ENCODE measurements around the gene GPHN.

GPHN gene

GRCh38 chr14:66918527-66918926 is 410.6 kb downstream of the GPHN start:
- Histone ChIP-seq H3F3A (ENCODE audit: insufficient read depth, low read length) (no peaks in the 10 kb centered on the region), H3K4me3 (ENCODE audit: low read depth, low read length, poor library complexity, severe bottlenecking) (no peak overlapping the region), H3K4me2 (ENCODE audit: low read length) (no peak overlapping the region), H3K9me2 (ENCODE audit: low read depth, low read length) (no peaks in the 10 kb centered on the region), H3K27me3 (ENCODE audit: insufficient read depth, low read length) (no peaks in the 10 kb centered on the region), H3K4me1 (ENCODE audit: insufficient read depth, low read length, severe bottlenecking) (no peaks in the 10 kb centered on the region), H2AFZ (ENCODE audit: low read length) (no peak overlapping the region), H3K9ac (ENCODE audit: low read length) (no peak overlapping the region), H3K27ac (ENCODE audit: low read depth, low read length, poor library complexity, severe bottlenecking) (no peak overlapping the region), H3K36me3 (ENCODE audit: insufficient read depth, low read length) (no peaks in the 10 kb centered on the region), H3K79me2 (ENCODE audit: insufficient read depth, low read length) (no peaks in the 10 kb centered on the region), H4K20me1 (ENCODE audit: insufficient read depth, low read length) (no peaks in the 10 kb centered on the region), H3K9me3 (ENCODE audit: low read length) (no peaks in the 10 kb centered on the region)
- TF ChIP-seq EZH2 (IDR thresholded peaks at IDR 0.05; ENCODE audit: borderline replicate concordance, low read length): no peak
- no peak for TF ChIP-seq CTCF (IDR thresholded peaks at IDR 0.05; ENCODE audit: low read length)

GRCh38 chr14:66920196-66920595 is 412.2 kb downstream of the GPHN start:
- H3K9me2 ChIP-seq (ENCODE audit: low read depth, low read length): no peaks in the 10 kb centered on the region
- H3K9ac ChIP-seq (ENCODE audit: low read length): no peak overlapping the region
- H3K27ac ChIP-seq (ENCODE audit: low read depth, low read length, poor library complexity, severe bottlenecking): no peak overlapping the region
- no peak overlapping the region for H2AFZ ChIP-seq (ENCODE audit: low read length)
- no peaks in the 10 kb centered on the region for H3K79me2 ChIP-seq (ENCODE audit: insufficient read depth, low read length)
- no peaks in the 10 kb centered on the region for H3K9me3 ChIP-seq (ENCODE audit: low read length)
- H3K4me1 ChIP-seq (ENCODE audit: insufficient read depth, low read length, severe bottlenecking): no peaks in the 10 kb centered on the region
- no peak overlapping the region for H3K4me2 ChIP-seq (ENCODE audit: low read length)
- no peaks in the 10 kb centered on the region for H3K27me3 ChIP-seq (ENCODE audit: insufficient read depth, low read length)
- H3F3A ChIP-seq (ENCODE audit: insufficient read depth, low read length): no peaks in the 10 kb centered on the region
- no peak overlapping the region for H3K4me3 ChIP-seq (ENCODE audit: low read depth, low read length, poor library complexity, severe bottlenecking)
- TF ChIP-seq EZH2 (IDR thresholded peaks at IDR 0.05; ENCODE audit: borderline replicate concordance, low read length): no peak
- no peak for TF ChIP-seq CTCF (IDR thresholded peaks at IDR 0.05; ENCODE audit: low read length)
- no peaks in the 10 kb centered on the region for H3K36me3 ChIP-seq (ENCODE audit: insufficient read depth, low read length)
- no peaks in the 10 kb centered on the region for H4K20me1 ChIP-seq (ENCODE audit: insufficient read depth, low read length)

- H3K79me2 ChIP-seq (ENCODE audit: insufficient read depth, low read length): no peaks in the 10 kb centered on the region
- no peaks in the 10 kb centered on the region for H3F3A ChIP-seq (ENCODE audit: insufficient read depth, low read length)
- H3K36me3 ChIP-seq (ENCODE audit: insufficient read depth, low read length): no peaks in the 10 kb centered on the region
- no peaks in the 10 kb centered on the region for H3K4me1 ChIP-seq (ENCODE audit: insufficient read depth, low read length, severe bottlenecking)
- TF ChIP-seq CTCF (IDR thresholded peaks at IDR 0.05; ENCODE audit: low read length) (no peak), EZH2 (IDR thresholded peaks at IDR 0.05; ENCODE audit: borderline replicate concordance, low read length) (no peak)
- no peak overlapping the region for H3K27ac ChIP-seq (ENCODE audit: low read depth, low read length, poor library complexity, severe bottlenecking)
- H3K9ac ChIP-seq (ENCODE audit: low read length): no peak overlapping the region
- H3K4me2 ChIP-seq (ENCODE audit: low read length): no peak overlapping the region
- no peak overlapping the region for H3K4me3 ChIP-seq (ENCODE audit: low read depth, low read length, poor library complexity, severe bottlenecking)
- H3K9me2 ChIP-seq (ENCODE audit: low read depth, low read length): no peaks in the 10 kb centered on the region
- no peaks in the 10 kb centered on the region for H3K27me3 ChIP-seq (ENCODE audit: insufficient read depth, low read length)
- no peaks in the 10 kb centered on the region for H4K20me1 ChIP-seq (ENCODE audit: insufficient read depth, low read length)
- H2AFZ ChIP-seq (ENCODE audit: low read length): no peak overlapping the region
- no peaks in the 10 kb centered on the region for H3K9me3 ChIP-seq (ENCODE audit: low read length)
Measured at GRCh38 chr14:66923251-66923650, 415.3 kb downstream of the GPHN start.
